Lower leg skin (tissue), 3 donors: Measurements from ENCODE around the gene TMEM243.

Experiments
- POLR2A ChIP-seq, 2 donors: fragments of 450-650 bp; IDR thresholded peaks; one replicate each; pipeline ENCODE4 v1.6.1; 2016 to 2017; ENCODE audit warnings: antibody characterized with exemption in 2 of 2, mild to moderate bottlenecking in 1 of 2, moderate library complexity in 1 of 2
- TF ChIP-seq, protein P1 (sequence below), 3 donors: fragments of 450-650 bp; IDR thresholded peaks; one replicate each; pipeline ENCODE4 v1.5.1; 2016; ENCODE audit warnings: antibody characterized with exemption in 3 of 3, mild to moderate bottlenecking in 3 of 3, moderate library complexity in 2 of 3

DNA sequence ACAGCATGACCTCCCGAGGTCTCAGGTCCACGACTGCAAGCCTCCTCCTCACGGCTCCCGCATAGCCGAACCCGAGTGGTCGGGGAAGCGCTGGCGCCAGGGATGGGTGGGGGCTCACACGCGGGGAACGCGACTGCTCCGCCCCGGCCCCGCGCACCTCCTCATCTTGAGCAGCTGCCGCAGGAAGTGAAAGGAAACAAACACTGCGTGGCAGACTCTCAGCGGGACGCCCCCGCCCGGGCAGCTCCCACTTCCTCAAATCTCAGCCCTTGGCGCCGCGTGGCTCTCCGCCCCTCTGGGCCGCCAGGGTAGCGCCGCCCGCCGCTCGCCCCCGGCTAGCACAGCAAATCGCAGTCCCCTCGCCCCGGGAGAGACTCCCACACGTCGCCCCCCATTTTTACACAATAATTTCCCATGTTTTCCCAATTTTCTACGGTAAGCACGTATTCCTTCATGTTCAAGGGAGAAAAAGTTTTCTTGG is at the start of gene TMEM243:
- TF ChIP-seq, protein P1, sequence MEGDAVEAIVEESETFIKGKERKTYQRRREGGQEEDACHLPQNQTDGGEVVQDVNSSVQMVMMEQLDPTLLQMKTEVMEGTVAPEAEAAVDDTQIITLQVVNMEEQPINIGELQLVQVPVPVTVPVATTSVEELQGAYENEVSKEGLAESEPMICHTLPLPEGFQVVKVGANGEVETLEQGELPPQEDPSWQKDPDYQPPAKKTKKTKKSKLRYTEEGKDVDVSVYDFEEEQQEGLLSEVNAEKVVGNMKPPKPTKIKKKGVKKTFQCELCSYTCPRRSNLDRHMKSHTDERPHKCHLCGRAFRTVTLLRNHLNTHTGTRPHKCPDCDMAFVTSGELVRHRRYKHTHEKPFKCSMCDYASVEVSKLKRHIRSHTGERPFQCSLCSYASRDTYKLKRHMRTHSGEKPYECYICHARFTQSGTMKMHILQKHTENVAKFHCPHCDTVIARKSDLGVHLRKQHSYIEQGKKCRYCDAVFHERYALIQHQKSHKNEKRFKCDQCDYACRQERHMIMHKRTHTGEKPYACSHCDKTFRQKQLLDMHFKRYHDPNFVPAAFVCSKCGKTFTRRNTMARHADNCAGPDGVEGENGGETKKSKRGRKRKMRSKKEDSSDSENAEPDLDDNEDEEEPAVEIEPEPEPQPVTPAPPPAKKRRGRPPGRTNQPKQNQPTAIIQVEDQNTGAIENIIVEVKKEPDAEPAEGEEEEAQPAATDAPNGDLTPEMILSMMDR (IDR thresholded peaks at IDR 0.05) = no peak
- peak in 1 of 2 donors; percentile 38 for TF ChIP-seq POLR2A (IDR thresholded peaks at IDR 0.05)
